SW480 (cell line): ENCODE measurements around the gene FTCDNL1.

Experiments used
- DNase-seq: peaks from one replicate; pipeline ENCODE4 v3.0.0-alpha.2; 2016; ENCODE audit warnings: low spot score

The FTCDNL1 gene

DNA sequence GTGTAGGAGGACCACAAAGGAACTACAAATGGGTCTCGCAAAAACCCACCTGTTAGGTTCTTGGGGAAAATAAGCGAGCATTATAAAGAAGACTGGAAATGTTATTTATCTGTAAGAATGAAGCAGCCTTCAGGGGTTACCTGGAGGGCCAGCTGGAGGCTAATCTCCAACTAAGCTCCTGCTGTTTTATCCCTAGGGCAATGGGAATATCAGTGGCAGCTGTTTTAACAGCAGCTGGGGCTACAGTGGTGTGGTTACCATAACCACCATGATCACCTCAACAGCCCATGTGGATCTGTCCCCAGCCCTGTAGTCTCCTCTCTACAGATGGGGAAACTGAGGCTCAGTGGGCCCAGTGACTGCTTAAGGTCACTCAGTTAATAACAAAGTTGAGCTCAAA is 108.1 kb downstream of the FTCDNL1 start:
- no peak for DNase-seq

DNA sequence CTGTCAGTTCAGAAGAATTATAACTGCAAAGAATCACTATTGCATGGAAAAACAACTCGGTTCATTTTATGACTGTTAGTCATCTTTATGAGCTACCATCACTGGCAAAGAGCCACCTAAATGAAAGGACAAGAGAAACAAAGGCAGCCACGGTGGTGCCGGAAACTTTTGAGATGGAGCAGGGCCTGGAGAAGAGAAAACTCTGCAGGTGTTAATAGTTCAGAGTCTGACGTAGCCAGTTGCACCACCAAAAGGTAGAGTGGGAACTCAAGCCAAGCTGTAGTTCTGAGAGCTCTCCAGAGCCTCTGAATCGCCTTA is 110.9 kb downstream of the FTCDNL1 start:
- DNase-seq = no peak

DNA sequence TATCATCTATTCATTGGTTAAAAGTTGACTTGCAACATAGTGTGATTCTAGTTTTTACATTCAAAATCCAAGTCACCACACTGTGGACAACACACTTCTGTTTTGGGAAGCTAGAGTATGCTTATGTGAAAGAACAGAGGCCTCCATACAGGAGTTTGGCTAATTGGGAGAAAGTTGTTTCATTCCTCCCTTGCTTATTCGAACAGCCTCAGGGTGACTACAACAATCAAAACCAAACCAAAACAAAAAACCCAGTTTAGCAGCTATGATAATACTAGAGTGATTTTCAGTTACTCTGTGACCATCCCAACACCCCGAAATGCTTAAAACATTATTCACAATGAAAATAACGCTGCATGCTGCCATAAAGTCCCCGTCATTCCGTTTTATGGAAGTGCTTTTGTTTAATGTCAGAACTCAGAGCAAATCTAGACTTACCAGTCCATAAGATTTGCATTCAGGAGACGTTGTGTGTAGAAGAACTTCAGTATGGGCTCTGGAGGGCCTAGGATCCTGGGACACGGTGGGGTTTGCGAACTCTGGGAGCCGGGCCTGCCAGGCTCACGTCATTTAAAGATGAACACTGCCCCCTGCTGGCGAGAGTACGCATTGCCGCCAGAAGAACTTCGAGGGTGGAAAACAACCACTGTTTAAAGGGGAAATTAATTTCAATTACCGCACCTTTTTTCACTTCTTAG is 111.4 kb downstream of the FTCDNL1 start:
- peak; percentile 28 for DNase-seq

GRCh38 chr2:199738727-199739412 is 112.1 kb downstream of the FTCDNL1 start:
- no peak for DNase-seq

- DNase-seq = no peak
These were observed 116.3 kb downstream of the FTCDNL1 start for GRCh38 chr2:199734651-199735050.

DNA sequence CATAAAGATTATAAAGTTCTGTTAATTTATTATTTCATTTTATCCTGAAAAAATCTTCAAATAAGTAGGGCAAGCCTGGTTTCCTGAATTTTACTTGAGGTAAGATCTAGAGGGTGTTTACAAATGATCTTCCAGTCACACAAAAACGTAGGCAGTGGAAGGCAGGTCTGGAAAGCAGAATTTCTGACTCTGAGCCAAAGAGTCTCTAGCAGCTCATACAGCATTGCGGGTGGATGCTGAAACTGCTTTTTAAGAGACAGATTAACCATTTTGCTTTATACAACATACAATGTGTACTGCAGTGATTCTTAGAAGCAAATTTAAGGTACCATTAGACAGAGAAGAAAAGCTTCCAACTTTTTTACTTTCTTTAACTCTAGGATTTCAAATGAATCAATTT is 117.0 kb downstream of the FTCDNL1 start:
- DNase-seq = no peak

DNA sequence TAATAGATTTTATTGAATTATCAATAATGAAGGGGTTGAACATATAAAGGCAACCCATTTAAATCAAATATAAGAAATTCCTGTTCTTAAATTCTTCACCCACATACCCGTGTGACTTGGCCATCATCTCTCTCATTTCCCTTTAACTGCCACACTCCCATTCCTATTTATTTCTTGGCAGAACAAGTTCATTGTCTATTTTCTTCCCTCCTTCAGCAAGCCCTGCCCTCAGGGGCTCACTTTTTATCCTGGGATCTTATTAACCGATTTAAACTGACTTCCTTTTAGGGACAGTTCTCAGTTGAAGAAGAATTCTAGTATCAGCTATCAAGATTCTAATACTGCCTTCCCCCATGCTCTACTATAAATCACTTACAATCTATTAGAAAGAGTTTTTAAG is 123.2 kb downstream of the FTCDNL1 start:
- no peak for DNase-seq

DNA sequence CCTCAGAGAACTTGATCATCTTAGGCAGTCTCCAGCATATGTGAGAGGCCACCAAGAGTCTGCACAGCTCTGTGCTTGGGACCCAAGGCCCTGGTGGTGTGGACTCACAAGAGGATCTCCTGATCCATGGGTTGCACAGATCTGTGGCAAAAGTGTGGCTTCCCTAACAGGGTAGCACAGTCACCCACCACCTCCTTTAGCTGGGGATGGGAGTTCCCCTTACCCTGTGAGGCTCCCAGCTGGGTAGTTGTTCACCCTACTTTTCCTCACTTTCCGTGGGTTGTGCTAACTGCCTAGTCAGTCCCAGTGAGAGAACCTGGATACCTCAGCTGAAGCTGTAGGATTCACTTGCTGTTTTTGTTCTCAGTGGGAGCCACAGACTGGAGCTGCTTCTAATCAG is 123.7 kb downstream of the FTCDNL1 start:
- no peak for DNase-seq

DNA sequence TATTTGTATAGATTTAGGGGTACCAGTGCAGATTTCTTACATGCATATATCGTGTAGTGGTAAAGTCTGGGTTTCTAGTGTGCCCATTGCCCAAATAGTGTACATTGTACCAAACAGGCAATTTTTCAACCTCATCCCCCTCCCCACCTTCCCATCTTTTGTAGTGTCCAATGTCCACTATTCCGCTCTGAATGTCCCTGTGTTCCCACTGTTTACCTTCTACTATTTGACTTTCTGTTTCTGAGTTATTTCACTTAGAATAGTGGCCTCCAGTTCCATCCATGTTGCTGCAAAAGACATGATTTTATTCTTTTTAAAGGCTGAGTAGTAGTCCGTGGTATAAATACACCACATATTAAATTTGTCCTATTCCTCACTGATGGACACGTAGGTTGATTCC is 132.9 kb downstream of the FTCDNL1 start:
- DNase-seq = no peak

DNA sequence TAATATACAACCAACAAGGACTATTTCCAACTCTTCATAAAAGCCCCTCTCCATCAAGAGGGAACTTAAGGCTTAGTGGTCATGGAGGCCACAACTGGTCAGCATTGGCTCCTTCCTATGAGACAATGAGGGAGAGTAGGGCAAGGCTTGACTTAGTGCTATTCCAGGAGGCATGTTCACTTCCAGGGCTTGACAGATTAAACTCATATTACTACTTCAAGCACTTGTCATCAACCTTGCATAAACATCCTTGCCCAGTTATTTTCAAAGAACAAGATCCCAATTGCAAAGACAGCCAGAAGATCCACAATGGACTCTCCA is 133.4 kb downstream of the FTCDNL1 start:
- peak; percentile 1 for DNase-seq

DNA sequence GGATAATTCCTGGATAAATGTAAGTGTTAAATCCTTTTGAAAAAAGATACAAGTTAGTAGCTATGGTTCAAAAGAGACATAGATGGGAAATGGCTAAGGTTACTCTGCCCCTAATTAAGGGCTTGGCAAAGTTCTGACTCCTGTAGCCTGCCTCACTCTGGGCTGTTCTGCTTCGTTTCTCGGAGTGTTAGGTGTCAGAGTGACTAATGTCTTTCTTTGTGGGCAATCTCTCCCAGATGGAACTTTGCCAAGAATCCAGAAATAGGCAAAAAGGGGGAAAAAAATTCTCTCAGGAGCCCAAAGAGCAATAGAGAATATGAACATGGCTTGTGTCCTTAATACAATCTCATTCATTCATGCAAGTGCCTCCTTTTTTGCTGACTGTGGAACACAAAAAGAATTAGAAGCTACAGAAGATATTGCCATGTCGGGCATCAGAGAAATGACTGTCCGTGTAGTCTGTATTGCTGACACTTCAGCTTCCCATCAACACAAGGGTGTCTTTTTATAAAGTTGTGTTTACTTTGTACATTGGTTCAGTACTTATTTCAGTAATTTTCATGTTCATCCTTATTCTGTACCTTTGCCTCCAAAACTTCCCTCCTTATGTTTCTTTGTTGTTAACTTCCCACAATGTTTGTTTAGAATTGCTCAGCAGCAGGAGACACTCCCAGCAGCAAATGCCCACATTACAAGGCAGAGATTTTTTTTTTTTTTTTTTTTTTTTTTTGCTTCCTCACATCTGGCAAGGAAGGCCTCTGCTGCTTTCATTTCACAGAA is 134.0 kb downstream of the FTCDNL1 start:
- peak; percentile 17 for DNase-seq

DNA sequence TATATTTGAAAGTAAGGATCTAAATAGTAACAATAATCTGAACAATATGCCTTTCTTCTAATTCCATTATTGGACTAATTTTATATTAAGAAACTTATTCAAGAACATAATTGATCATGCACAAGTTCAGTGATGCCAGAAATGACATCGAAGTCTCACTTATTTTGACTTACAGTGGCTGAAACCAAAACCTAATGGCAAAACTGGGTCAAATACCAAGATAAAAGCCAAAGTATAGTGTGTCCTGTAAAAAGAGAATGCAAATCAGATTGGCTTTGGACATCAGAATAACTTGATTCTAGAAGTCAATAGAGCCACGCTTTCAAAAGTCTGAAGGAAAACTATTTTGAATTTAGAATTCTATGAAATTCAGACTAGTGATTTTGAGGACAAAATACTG is 137.2 kb downstream of the FTCDNL1 start:
- DNase-seq = no peak

- DNase-seq = no peak
These were observed 140.4 kb downstream of the FTCDNL1 start for GRCh38 chr2:199710551-199710950.
